Neuron (in vitro differentiated cells): ENCODE results near the gene IFI27L1.

Source experiments
- H2AFZ ChIP-seq: one replicate; pipeline ENCODE4 v1.6.1; 2013; ENCODE audit warnings: low read depth, mild to moderate bottlenecking, inconsistent platforms, low read length, moderate library complexity
- H3K27me3 ChIP-seq: one replicate; pipeline ENCODE4 v1.6.1; 2013; ENCODE audit warnings: low read length; ENCODE audit not compliant: insufficient read depth
- H3K36me3 ChIP-seq: one replicate; pipeline ENCODE4 v1.6.1; 2013; ENCODE audit warnings: low read length; ENCODE audit not compliant: insufficient read depth
- H3K4me1 ChIP-seq: one replicate; pipeline ENCODE4 v1.6.1; 2013; ENCODE audit warnings: low read length; ENCODE audit not compliant: insufficient read depth
- H3K4me3 ChIP-seq: 2 replicates; pipeline ENCODE4 v1.5.1; 2013; ENCODE audit warnings: mild to moderate bottlenecking, low read length, moderate library complexity
- H3K9me3 ChIP-seq: one replicate; pipeline ENCODE4 v1.6.1; 2013; ENCODE audit warnings: low read length

The IFI27L1 gene

GRCh38 chr14:94101748-94102147, 20.6 kb downstream of the IFI27L1 start:
- H3K27me3 ChIP-seq: no peaks in the 10 kb centered on the region
- no peak overlapping the region for H2AFZ ChIP-seq
- peaks cover 5% of the 10 kb centered on the region for H3K36me3 ChIP-seq
- H3K9me3 ChIP-seq: no peaks in the 10 kb centered on the region
- H3K4me1 ChIP-seq: no peaks in the 10 kb centered on the region
- H3K4me3 ChIP-seq: no peak overlapping the region

- Histone ChIP-seq H2AFZ (no peak overlapping the region), H3K4me3 (no peak overlapping the region), H3K4me1 (no peaks in the 10 kb centered on the region), H3K27me3 (no peaks in the 10 kb centered on the region), H3K9me3 (no peaks in the 10 kb centered on the region), H3K36me3 (peaks cover 5% of the 10 kb centered on the region)
Observed at GRCh38 chr14:94102768-94103482, 21.8 kb downstream of the IFI27L1 start.

GRCh38 chr14:94103554-94104150, 22.5 kb downstream of the IFI27L1 start:
- Histone ChIP-seq H3K36me3 (no peaks in the 10 kb centered on the region), H3K4me3 (no peak overlapping the region), H2AFZ (no peak overlapping the region), H3K27me3 (no peaks in the 10 kb centered on the region), H3K4me1 (no peaks in the 10 kb centered on the region), H3K9me3 (no peaks in the 10 kb centered on the region)

DNA sequence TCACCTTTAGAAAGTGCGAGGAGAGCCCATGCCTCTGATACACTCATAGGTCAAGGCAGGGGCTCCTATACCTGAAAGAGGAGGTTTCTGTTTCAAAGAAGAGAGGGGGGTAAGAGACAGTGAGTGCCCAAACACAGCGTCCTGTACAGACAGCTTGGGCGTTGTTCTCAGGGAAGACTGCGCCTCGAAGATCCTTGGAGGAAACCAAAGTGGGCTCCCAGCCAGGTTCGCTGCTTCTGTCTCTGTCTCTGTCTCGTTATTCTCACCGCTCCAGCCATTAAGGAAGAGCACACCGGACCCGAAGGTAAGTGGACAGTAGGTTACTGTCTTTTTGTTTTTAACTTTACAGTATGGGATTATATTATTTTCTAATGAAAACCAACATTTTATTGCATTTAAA, 23.6 kb downstream of the IFI27L1 start:
- Histone ChIP-seq H3K9me3 (no peaks in the 10 kb centered on the region), H3K27me3 (no peaks in the 10 kb centered on the region), H3K4me1 (no peaks in the 10 kb centered on the region), H2AFZ (no peak overlapping the region), H3K4me3 (no peak overlapping the region), H3K36me3 (no peaks in the 10 kb centered on the region)

GRCh38 chr14:94109915-94110250, 28.8 kb downstream of the IFI27L1 start:
- Histone ChIP-seq H3K4me1 (no peaks in the 10 kb centered on the region), H3K9me3 (no peaks in the 10 kb centered on the region), H2AFZ (no peak overlapping the region), H3K4me3 (no peak overlapping the region), H3K27me3 (no peaks in the 10 kb centered on the region), H3K36me3 (no peaks in the 10 kb centered on the region)

- Histone ChIP-seq H3K4me1 (no peaks in the 10 kb centered on the region), H3K36me3 (no peaks in the 10 kb centered on the region), H3K9me3 (no peaks in the 10 kb centered on the region), H3K4me3 (no peak within 1 kb of the TSS), H3K27me3 (no peaks in the 10 kb centered on the region), H2AFZ (no peak within 1 kb of the TSS)
Observed at GRCh38 chr14:94110552-94111181, 29.6 kb downstream of the IFI27L1 start, which contains the start of gene IFI27. Gene IFI27, plus strand, starts transcription at chr14:94110736.

- Histone ChIP-seq H3K4me1 (no peaks in the 10 kb centered on the region), H3K36me3 (no peaks in the 10 kb centered on the region), H3K9me3 (no peaks in the 10 kb centered on the region), H3K4me3 (no peak overlapping the region), H2AFZ (no peak overlapping the region), H3K27me3 (no peaks in the 10 kb centered on the region)
Observed at GRCh38 chr14:94111276-94112095, 30.4 kb downstream of the IFI27L1 start.

DNA sequence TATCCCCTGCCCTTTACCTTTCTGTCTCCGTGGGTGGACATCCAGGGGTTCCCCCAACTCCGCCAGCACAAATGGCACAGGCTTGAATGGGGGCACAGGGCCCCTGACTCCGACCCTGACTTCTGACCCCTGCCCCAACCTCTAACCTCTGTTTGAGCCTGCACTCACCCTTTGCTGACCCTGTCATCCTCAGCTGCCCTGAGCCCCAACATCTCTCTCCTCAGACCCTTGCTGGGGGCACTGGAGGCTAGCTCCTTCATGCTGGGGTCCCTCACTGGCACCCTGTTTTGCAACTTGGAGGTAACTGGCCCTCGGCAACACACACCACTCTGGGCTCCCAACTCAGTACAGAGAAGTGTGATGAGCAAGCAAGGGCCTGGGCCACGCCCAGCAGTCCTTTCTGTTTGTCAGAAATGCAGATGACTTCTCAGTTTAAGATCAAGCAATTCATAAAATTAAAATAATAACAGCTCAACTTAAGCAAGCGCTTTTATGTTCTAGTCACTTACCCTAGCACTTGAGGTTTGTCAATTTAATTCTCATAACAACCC, 31.5 kb downstream of the IFI27L1 start:
- Histone ChIP-seq H3K9me3 (no peaks in the 10 kb centered on the region), H3K4me1 (no peaks in the 10 kb centered on the region), H3K27me3 (no peaks in the 10 kb centered on the region), H2AFZ (no peak overlapping the region), H3K36me3 (no peaks in the 10 kb centered on the region), H3K4me3 (no peak overlapping the region)

DNA sequence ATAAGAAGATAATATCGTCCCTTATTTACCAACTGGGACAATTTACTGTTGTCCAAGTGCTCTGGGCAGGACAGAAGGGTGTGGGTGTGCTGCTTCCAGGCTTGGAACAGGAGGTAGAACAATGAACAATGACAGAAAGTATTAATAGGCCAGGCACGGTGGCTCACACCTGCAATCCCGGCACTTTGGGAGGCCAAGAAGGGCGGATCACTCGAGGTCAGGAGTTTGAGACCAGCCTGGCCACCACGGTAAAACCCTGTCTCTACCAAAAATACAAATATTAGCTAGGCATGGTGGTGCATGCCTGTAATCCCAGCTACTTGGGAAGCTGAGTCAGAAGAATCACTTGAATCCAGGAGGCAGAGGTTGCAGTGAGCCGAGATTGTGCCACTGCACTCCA, 32.0 kb downstream of the IFI27L1 start:
- Histone ChIP-seq H3K36me3 (no peaks in the 10 kb centered on the region), H3K27me3 (no peaks in the 10 kb centered on the region), H3K9me3 (no peaks in the 10 kb centered on the region), H2AFZ (no peak overlapping the region), H3K4me1 (no peaks in the 10 kb centered on the region), H3K4me3 (no peak overlapping the region)

- Histone ChIP-seq H3K27me3 (no peaks in the 10 kb centered on the region), H2AFZ (no peak overlapping the region), H3K4me3 (no peak overlapping the region), H3K36me3 (no peaks in the 10 kb centered on the region), H3K9me3 (no peaks in the 10 kb centered on the region), H3K4me1 (no peaks in the 10 kb centered on the region)
Observed at GRCh38 chr14:94113490-94113889, 32.4 kb downstream of the IFI27L1 start.

GRCh38 chr14:94113908-94114588, 32.9 kb downstream of the IFI27L1 start:
- Histone ChIP-seq H3K4me1 (no peaks in the 10 kb centered on the region), H3K9me3 (no peaks in the 10 kb centered on the region), H3K27me3 (no peaks in the 10 kb centered on the region), H2AFZ (no peak overlapping the region), H3K4me3 (no peak overlapping the region), H3K36me3 (no peaks in the 10 kb centered on the region)

GRCh38 chr14:94114589-94115057, 33.5 kb downstream of the IFI27L1 start:
- Histone ChIP-seq H3K36me3 (no peaks in the 10 kb centered on the region), H3K4me1 (no peaks in the 10 kb centered on the region), H2AFZ (no peak overlapping the region), H3K27me3 (no peaks in the 10 kb centered on the region), H3K9me3 (no peaks in the 10 kb centered on the region), H3K4me3 (no peak overlapping the region)
